ENCODE data around the gene ATP2B3.

DNA sequence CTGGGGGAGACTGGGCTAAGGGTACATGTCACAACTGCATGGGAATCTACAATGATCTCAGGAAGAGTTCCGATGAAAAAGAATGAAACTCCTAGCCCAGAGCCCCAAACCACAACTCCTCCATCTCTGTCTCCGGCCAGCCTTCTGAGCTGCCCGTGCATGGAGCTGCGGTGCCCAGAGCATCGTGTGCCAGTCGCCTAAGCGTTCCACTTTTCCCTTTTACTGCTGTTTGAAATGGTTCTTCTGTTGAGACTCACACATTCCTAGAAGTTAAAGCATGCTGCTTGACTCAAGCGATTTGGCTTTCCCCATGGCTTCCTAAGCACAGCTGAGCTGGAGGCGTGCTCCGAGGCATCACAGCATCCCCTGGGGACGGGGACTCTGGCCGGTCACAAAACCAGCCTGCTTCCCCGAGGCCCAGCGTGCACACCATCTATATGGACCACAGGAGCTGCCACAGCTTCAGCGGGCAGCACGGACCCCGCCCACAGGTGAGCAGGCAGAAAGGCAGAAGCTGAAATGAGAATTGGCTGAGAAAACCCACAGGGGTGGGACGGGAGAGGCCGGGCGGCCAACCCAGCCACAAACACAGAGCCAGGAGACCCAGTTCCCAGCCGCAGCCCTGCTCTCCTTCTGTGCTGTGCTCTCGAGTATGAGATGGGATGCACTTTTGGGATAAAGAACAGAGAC, 76.5 kb downstream of the ATP2B3 start:
- TF ChIP-seq EGR1 (IDR thresholded peaks at IDR 0.05; ENCODE audit: borderline replicate concordance in 1 of 2, low read depth in 2 of 2, low read length in 2 of 2) (no peak), TAF1 (IDR thresholded peaks at IDR 0.05; ENCODE audit: borderline replicate concordance, low read depth, low read length) (no peak), NR2C2 (IDR thresholded peaks at IDR 0.05; ENCODE audit: borderline replicate concordance, control insufficient read depth, insufficient read length, low read depth) (no peak), EZH2 (IDR thresholded peaks at IDR 0.05; ENCODE audit: borderline replicate concordance, control insufficient read depth, low read depth, low read length) (no peak)
- TF ChIP-seq, protein P1, sequence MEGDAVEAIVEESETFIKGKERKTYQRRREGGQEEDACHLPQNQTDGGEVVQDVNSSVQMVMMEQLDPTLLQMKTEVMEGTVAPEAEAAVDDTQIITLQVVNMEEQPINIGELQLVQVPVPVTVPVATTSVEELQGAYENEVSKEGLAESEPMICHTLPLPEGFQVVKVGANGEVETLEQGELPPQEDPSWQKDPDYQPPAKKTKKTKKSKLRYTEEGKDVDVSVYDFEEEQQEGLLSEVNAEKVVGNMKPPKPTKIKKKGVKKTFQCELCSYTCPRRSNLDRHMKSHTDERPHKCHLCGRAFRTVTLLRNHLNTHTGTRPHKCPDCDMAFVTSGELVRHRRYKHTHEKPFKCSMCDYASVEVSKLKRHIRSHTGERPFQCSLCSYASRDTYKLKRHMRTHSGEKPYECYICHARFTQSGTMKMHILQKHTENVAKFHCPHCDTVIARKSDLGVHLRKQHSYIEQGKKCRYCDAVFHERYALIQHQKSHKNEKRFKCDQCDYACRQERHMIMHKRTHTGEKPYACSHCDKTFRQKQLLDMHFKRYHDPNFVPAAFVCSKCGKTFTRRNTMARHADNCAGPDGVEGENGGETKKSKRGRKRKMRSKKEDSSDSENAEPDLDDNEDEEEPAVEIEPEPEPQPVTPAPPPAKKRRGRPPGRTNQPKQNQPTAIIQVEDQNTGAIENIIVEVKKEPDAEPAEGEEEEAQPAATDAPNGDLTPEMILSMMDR (IDR thresholded peaks at IDR 0.05 in 2 of 3, conservative IDR thresholded peaks at IDR 0.05 in 1 of 3; ENCODE audit: control insufficient read depth in 2 of 3, extremely low read depth in 1 of 3, insufficient read depth in 1 of 3, low read depth in 3 of 3, low read length in 3 of 3), result no peak
- TF ChIP-seq, protein P2, sequence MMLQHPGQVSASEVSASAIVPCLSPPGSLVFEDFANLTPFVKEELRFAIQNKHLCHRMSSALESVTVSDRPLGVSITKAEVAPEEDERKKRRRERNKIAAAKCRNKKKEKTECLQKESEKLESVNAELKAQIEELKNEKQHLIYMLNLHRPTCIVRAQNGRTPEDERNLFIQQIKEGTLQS (IDR thresholded peaks at IDR 0.05; ENCODE audit: borderline replicate concordance, extremely low read depth, low read depth, low read length), result no peak
- TF ChIP-seq, protein P3, sequence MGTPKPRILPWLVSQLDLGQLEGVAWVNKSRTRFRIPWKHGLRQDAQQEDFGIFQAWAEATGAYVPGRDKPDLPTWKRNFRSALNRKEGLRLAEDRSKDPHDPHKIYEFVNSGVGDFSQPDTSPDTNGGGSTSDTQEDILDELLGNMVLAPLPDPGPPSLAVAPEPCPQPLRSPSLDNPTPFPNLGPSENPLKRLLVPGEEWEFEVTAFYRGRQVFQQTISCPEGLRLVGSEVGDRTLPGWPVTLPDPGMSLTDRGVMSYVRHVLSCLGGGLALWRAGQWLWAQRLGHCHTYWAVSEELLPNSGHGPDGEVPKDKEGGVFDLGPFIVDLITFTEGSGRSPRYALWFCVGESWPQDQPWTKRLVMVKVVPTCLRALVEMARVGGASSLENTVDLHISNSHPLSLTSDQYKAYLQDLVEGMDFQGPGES (IDR thresholded peaks at IDR 0.05), result no peak

Data from GM12878 (cell line).